Left ventricle myocardium inferior (tissue), 1 donor: ENCODE data around the gene APOO. TPM values are rescaled to one million over a fixed set of nuclear protein-coding genes. Genes with fewer than 3 reads are reported as not detected.
A peak's percentile ranks its signal among the peaks of the same experiment; 100 is the strongest.

Experiments used
- DNase-seq: peaks from one replicate; pipeline ENCODE4 v3.0.0-alpha.2; 2020
- H3K27ac ChIP-seq: fragments of 200-600 bp; replicated peaks from 2 replicates; pipeline ENCODE4 v1.8.0; 2021
- H3K27me3 ChIP-seq: fragments of 200-600 bp; 2 replicates; pipeline ENCODE4 v1.8.0; 2021; ENCODE audit warnings: low read depth
- H3K36me3 ChIP-seq: fragments of 200-600 bp; 2 replicates; pipeline ENCODE4 v1.8.0; 2021
- H3K4me1 ChIP-seq: fragments of 200-600 bp; 2 replicates; pipeline ENCODE4 v1.8.0; 2021
- H3K4me3 ChIP-seq: fragments of 200-600 bp; 2 replicates; pipeline ENCODE4 v1.8.0; 2021; ENCODE audit warnings: mild to moderate bottlenecking, moderate library complexity
- H3K9me3 ChIP-seq: fragments of 200-600 bp; replicated peaks from 2 replicates; pipeline ENCODE4 v1.8.0; 2021
- intact Hi-C: fragments of 100-400 bp; cut with micrococcal nuclease; formaldehyde crosslinking; loops from one replicate; pipeline ENCODE4 v1.11.0; 2022
- total RNA-seq: library from RNA; stranded (reverse); fragmentation: NEBNext Ultra II Directional; extraction: Animal tissue kit (Norgen Biotek cat#: 25700); gene quantifications from one replicate; pipeline ENCODE4 v1.2.1, GENCODE V29; 2021
- TF ChIP-seq, protein P1 (sequence below): fragments of 200-600 bp; IDR thresholded peaks from 2 replicates; pipeline ENCODE4 v1.8.0; 2021; ENCODE audit warnings: antibody characterized with exemption, mild to moderate bottlenecking, borderline replicate concordance
- donor health status: DM: no; HTN: yes; CAD: no; lungs with severe emphysema.

Gene APOO
- total RNA-seq, 1 donor from 2014 or later: 102 TPM

DNA sequence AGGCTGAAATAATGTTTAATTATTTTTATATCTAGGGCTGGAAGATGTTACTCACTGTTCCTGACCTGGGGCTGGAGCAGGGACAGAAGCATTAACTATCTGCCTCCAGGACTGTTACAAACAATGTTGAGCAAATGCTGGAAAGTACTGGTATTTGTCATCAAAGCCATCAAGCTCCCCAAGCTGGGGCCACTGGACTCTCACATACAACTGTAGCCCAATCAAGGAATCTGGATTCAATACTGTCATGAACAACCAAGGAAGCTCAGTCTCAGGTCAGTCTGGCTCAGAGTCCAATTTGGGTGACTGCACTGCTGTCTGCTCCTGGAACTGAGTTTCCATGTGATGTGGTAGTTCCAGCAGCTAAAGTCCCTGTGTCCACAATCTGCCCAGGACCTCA lies 50.4 kb downstream of the APOO start:
- Histone ChIP-seq H3K4me1 (no peaks in the 10 kb centered on the region), H3K9me3 (no peaks in the 10 kb centered on the region), H3K4me3 (no peak overlapping the region), H3K27ac (no peak overlapping the region), H3K27me3 (no peaks in the 10 kb centered on the region), H3K36me3 (no peaks in the 10 kb centered on the region)
- DNase-seq: no peak
- TF ChIP-seq, protein P1, sequence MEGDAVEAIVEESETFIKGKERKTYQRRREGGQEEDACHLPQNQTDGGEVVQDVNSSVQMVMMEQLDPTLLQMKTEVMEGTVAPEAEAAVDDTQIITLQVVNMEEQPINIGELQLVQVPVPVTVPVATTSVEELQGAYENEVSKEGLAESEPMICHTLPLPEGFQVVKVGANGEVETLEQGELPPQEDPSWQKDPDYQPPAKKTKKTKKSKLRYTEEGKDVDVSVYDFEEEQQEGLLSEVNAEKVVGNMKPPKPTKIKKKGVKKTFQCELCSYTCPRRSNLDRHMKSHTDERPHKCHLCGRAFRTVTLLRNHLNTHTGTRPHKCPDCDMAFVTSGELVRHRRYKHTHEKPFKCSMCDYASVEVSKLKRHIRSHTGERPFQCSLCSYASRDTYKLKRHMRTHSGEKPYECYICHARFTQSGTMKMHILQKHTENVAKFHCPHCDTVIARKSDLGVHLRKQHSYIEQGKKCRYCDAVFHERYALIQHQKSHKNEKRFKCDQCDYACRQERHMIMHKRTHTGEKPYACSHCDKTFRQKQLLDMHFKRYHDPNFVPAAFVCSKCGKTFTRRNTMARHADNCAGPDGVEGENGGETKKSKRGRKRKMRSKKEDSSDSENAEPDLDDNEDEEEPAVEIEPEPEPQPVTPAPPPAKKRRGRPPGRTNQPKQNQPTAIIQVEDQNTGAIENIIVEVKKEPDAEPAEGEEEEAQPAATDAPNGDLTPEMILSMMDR: no peak
- intact Hi-C loops: no loop called here

DNA sequence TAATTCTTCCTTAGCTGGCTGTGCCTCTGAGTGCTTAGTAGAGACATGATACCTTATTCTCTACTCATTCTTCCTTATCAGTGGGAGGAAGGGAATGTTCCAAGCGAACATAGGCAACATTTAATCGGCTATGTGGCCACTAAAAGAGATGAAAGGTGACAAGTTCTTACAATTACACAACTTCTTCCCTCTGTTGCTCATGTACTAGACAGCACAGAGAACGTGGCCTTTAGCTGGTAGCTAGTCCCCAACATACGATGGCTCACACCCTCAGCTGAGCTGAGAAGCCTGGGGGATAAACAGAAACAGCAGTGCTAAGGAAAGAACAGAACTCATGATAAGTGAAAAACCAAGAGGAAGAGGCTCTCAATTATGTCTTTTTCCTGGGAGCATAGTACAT lies 52.2 kb downstream of the APOO start:
- Histone ChIP-seq H3K27ac (peak overlapping the region; percentile 65), H3K4me1 (no peaks in the 10 kb centered on the region), H3K4me3 (no peak overlapping the region), H3K27me3 (no peaks in the 10 kb centered on the region), H3K9me3 (no peaks in the 10 kb centered on the region), H3K36me3 (no peaks in the 10 kb centered on the region)
- no peak for DNase-seq
- TF ChIP-seq, protein P1: no peak
- intact Hi-C loops: no loop called here

DNA sequence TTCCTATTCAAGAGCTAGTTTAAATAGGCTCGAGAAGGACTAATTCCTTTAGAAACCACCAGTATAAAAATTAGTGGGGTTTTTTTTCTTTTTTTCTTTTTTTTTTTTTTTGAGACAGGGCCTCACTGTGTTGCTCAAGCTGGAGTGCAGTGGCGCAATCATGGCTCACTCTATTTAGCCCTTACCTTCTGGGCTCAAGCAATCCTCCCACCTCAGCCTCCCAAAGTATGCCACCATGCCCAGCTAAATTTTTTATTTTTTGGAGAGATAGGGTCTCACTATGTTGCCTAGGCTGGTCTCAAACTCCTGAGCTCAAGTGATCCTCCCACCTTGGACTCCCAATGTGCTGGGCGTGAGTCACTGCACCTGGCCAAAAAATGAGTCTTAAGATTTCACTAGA lies 52.8 kb downstream of the APOO start:
- peak overlapping the region; percentile 65 for H3K27ac ChIP-seq
- no peak for DNase-seq
- no peaks in the 10 kb centered on the region for H3K27me3 ChIP-seq
- TF ChIP-seq, protein P1: no peak
- intact Hi-C loops: no loop called here
- no peaks in the 10 kb centered on the region for H3K36me3 ChIP-seq
- no peaks in the 10 kb centered on the region for H3K9me3 ChIP-seq
- H3K4me1 ChIP-seq: no peaks in the 10 kb centered on the region
- H3K4me3 ChIP-seq: no peak overlapping the region

DNA sequence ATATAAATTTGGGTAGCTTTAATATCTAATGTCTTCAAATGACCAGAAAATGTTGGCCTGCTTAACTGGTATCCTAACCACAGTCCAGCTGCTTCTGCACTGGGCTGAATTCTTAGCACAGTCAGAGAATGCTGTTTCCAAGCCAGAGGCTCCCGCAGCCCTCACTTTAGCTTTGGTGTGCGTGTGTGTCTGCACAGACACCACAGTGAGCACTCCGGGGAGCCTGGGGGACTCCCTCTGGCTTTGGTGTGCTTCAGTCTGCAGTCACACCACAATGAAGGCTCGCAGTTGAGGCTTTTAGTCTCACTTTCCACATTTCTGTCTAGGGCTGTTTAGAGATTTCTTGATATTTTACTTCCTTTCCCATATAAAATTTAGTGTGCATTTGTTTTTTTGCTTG lies 53.6 kb downstream of the APOO start:
- Histone ChIP-seq H3K4me3 (no peak overlapping the region), H3K4me1 (no peaks in the 10 kb centered on the region), H3K27ac (no peak overlapping the region), H3K36me3 (no peaks in the 10 kb centered on the region), H3K27me3 (no peaks in the 10 kb centered on the region), H3K9me3 (no peaks in the 10 kb centered on the region)
- TF ChIP-seq, protein P1: no peak
- DNase-seq: no peak
- intact Hi-C loops: no loop called here

DNA sequence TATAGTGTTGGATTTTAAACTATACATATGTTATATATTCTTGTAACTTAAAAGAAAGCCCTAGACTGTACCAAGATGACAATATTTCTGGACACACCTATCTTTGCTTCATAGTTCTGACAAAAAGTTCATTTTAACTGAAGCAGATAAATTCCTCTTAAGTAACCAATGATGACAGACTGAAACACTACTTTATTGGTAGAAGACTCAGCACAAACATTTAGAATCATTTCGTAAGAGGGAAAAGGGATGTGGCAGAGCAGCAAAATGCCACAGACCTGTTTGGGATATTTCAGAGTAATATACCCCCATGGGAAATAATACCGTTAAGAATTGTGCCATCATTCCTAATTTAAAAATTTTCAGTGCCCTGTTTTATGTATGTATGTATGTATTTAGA lies 56.2 kb downstream of the APOO start:
- intact Hi-C loops: no loop called here
- no peak for DNase-seq
- TF ChIP-seq, protein P1: no peak

DNA sequence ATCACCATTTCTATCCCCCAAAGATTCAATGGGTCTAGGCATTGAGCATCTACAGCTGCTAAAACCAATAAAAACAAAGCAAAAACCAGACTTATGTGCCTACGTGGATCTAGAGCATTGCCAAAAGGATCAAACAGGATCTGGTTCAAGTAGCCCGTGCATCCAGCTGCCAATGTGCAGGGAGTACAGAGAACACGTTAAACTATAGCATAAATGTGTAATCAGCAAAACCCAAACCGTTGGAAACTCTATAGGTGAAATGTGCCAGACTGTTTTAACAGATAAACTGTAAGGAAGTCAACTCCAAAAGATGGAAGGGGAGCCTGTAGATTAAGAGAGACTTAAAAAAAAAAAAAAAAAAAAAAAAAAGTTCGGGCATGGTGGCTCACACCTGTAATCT lies 58.5 kb downstream of the APOO start:
- no peak for DNase-seq
- Histone ChIP-seq H3K36me3 (no peaks in the 10 kb centered on the region), H3K4me1 (peaks cover 12% of the 10 kb centered on the region), H3K4me3 (no peak overlapping the region), H3K9me3 (no peaks in the 10 kb centered on the region), H3K27me3 (no peaks in the 10 kb centered on the region), H3K27ac (no peak overlapping the region)
- TF ChIP-seq, protein P1: no peak
- intact Hi-C loops: no loop called here

More for the DNA sequence above, 56.2 kb downstream of the APOO start:
- no peak overlapping the region for H3K27ac ChIP-seq
- no peaks in the 10 kb centered on the region for H3K4me1 ChIP-seq
- no peaks in the 10 kb centered on the region for H3K36me3 ChIP-seq
- H3K4me3 ChIP-seq: no peak overlapping the region
- no peaks in the 10 kb centered on the region for H3K27me3 ChIP-seq
- no peaks in the 10 kb centered on the region for H3K9me3 ChIP-seq
